Measurements from ENCODE around the gene TBC1D14.

Gene TBC1D14

GRCh38 chr4:6881908-6882307 is 27.7 kb upstream of the TBC1D14 start:
- no peak overlapping the region for H3K4me3 ChIP-seq (ENCODE audit: low read depth, low read length)
- no peak for DNase-seq
- TF ChIP-seq CTCF (IDR thresholded peaks at IDR 0.05; ENCODE audit: low read depth, low read length): no peak
- H3K36me3 ChIP-seq: peaks cover 57% of the 10 kb centered on the region
- no peak overlapping the region for H3K27ac ChIP-seq
- H3K27me3 ChIP-seq (ENCODE audit: insufficient read depth, low read depth, severe bottlenecking): no peaks in the 10 kb centered on the region
- no peaks in the 10 kb centered on the region for H3K9me3 ChIP-seq (ENCODE audit: severe bottlenecking)

GRCh38 chr4:6884341-6884870 is 25.2 kb upstream of the TBC1D14 start:
- no peak for TF ChIP-seq CTCF (IDR thresholded peaks at IDR 0.05; ENCODE audit: low read depth, low read length)
- peaks cover 34% of the 10 kb centered on the region for H3K36me3 ChIP-seq
- H3K27me3 ChIP-seq (ENCODE audit: insufficient read depth, low read depth, severe bottlenecking): no peaks in the 10 kb centered on the region
- H3K27ac ChIP-seq: no peak overlapping the region
- no peak overlapping the region for H3K4me3 ChIP-seq (ENCODE audit: low read depth, low read length)
- no peaks in the 10 kb centered on the region for H3K9me3 ChIP-seq (ENCODE audit: severe bottlenecking)
- DNase-seq: no peak

DNA sequence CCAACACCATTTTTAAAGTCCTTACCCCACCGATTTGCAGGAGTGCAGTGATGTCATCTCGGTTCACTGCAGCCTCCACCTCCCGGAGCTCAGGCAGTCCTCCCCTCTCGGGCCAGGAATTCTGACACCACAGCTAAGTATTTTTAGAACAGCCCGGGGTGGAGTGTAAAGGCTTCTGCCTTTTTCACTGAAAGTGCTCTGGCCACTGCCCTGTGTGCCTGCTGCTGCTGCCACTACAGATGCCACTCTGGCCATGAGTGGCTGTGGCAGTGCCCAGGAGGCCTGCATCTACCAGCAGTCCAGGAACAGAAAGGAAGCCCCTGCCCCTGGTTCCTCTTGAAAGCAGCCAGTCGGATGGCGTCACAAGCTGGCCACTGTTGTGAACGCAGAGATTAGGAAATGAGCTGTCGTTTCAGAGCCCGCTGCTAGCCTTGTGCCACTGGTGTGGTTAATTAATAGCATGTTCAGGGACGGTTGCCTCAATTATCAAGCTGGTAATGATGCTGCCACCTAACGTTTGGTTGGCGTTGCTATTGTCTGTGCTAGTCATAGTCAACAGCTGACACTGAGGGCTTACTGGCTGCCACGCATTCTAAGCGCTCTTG is 23.6 kb upstream of the TBC1D14 start:
- H3K27me3 ChIP-seq (ENCODE audit: insufficient read depth, low read depth, severe bottlenecking): no peaks in the 10 kb centered on the region
- DNase-seq: peak; percentile 68
- H3K4me3 ChIP-seq (ENCODE audit: low read depth, low read length): no peak overlapping the region
- no peak overlapping the region for H3K27ac ChIP-seq
- H3K9me3 ChIP-seq (ENCODE audit: severe bottlenecking): peaks cover 5% of the 10 kb centered on the region
- H3K36me3 ChIP-seq: peaks cover 25% of the 10 kb centered on the region
- peak; percentile 62 for TF ChIP-seq CTCF (IDR thresholded peaks at IDR 0.05; ENCODE audit: low read depth, low read length)

- H3K36me3 ChIP-seq: peaks cover 17% of the 10 kb centered on the region
- DNase-seq: no peak
- H3K27me3 ChIP-seq (ENCODE audit: insufficient read depth, low read depth, severe bottlenecking): no peaks in the 10 kb centered on the region
- no peak overlapping the region for H3K27ac ChIP-seq
- no peak overlapping the region for H3K4me3 ChIP-seq (ENCODE audit: low read depth, low read length)
- peaks cover 9% of the 10 kb centered on the region for H3K9me3 ChIP-seq (ENCODE audit: severe bottlenecking)
- no peak for TF ChIP-seq CTCF (IDR thresholded peaks at IDR 0.05; ENCODE audit: low read depth, low read length)
Measured at GRCh38 chr4:6886886-6887285, 22.7 kb upstream of the TBC1D14 start.

- no peaks in the 10 kb centered on the region for H3K27me3 ChIP-seq (ENCODE audit: insufficient read depth, low read depth, severe bottlenecking)
- H3K36me3 ChIP-seq: peaks cover 8% of the 10 kb centered on the region
- TF ChIP-seq CTCF (IDR thresholded peaks at IDR 0.05; ENCODE audit: low read depth, low read length): no peak
- no peak for DNase-seq
- no peak overlapping the region for H3K27ac ChIP-seq
- no peak overlapping the region for H3K4me3 ChIP-seq (ENCODE audit: low read depth, low read length)
- peaks cover 9% of the 10 kb centered on the region for H3K9me3 ChIP-seq (ENCODE audit: severe bottlenecking)
Measured at GRCh38 chr4:6887591-6888371, 21.8 kb upstream of the TBC1D14 start.
